Uterus (tissue), 4 donors: ENCODE results near the gene ARHGAP36. TPM values are rescaled to one million over a fixed set of nuclear protein-coding genes. Genes with fewer than 3 reads are reported as not detected.

Experiments used
- DNase-seq, 2 donors: peaks; one replicate each; pipeline ENCODE4 v3.0.0-alpha.2; 2019 to 2020
- H3K27ac ChIP-seq, 2 donors: fragments of 200-600 bp; sonication (generic); 1 replicate in 1 of 2; 2 replicates in 1 of 2; pipeline ENCODE4 v1.5.1; 2016 to 2018
- H3K27me3 ChIP-seq, 2 donors: fragments of 200-600 bp; sonication (generic); one replicate each; pipeline ENCODE4 v1.5.1; 2018 to 2019; ENCODE audit warnings: control low read depth in 1 of 2
- H3K36me3 ChIP-seq, 2 donors: fragments of 200-600 bp; sonication (generic); one replicate each; pipeline ENCODE4 v1.5.1; 2019; ENCODE audit warnings: control low read depth in 1 of 2
- H3K4me1 ChIP-seq, 2 donors: fragments of 200-600 bp; sonication (generic); one replicate each; pipeline ENCODE4 v1.5.1; 2018 to 2019; ENCODE audit warnings: control low read depth in 1 of 2
- H3K4me3 ChIP-seq, 2 donors: fragments of 200-600 bp; sonication (generic); 1 replicate in 1 of 2; 2 replicates in 1 of 2; pipeline ENCODE4 v1.5.1; 2018 to 2019; ENCODE audit warnings: mild to moderate bottlenecking in 1 of 2
- H3K9me3 ChIP-seq, 2 donors: fragments of 200-600 bp; sonication (generic); one replicate each; pipeline ENCODE4 v1.5.1; 2019; ENCODE audit warnings: control low read depth in 1 of 2
- CTCF ChIP-seq, 4 experiments: fragments of 200-600 bp in 2 of 4; fragments of 450-650 bp in 2 of 4; sonication (generic) in 2 of 4; IDR thresholded peaks; one replicate each; pipeline ENCODE4 v1.5.1; 2016 to 2019; ENCODE audit warnings: antibody characterized with exemption in 4 of 4, mild to moderate bottlenecking in 2 of 4, moderate library complexity in 1 of 4
- POLR2A ChIP-seq, 2 donors: fragments of 450-650 bp; IDR thresholded peaks; one replicate each; pipeline ENCODE4 v1.6.1; 2016; ENCODE audit warnings: antibody characterized with exemption in 2 of 2, mild to moderate bottlenecking in 1 of 2, moderate library complexity in 1 of 2
- intact Hi-C: fragments of 100-400 bp; cut with DNase I; formaldehyde crosslinking; loops from one replicate; pipeline ENCODE4 v1.15.1; 2023; ENCODE audit warnings: low total_unique reads
- total RNA-seq, 4 donors: library from RNA; depleted of rRNA in 3 of 4; stranded (reverse); fragments of >200 nt in 3 of 4; gene quantifications; one replicate each; pipeline versions ENCODE4 v1.1.0 to v1.2.4, GENCODE V29; 2014 to 2023
- donor health status: DM: yes; HTN: yes; CAD: no.

The ARHGAP36 gene
- total RNA-seq, 4 donors from 2014 or later, result 0.55 TPM; not detected in 3

GRCh38 chrX:131040781-131041180 lies 17.4 kb upstream of the ARHGAP36 start:
- Histone ChIP-seq H3K4me1 (no peaks in the 10 kb centered on the region), H3K36me3 (no peaks in the 10 kb centered on the region), H3K27ac (no peak overlapping the region), H3K9me3 (no peaks in the 10 kb centered on the region), H3K4me3 (no peak overlapping the region), H3K27me3 (peaks cover 0 to 2% of the 10 kb centered on the region in 2 donors)
- TF ChIP-seq CTCF (IDR thresholded peaks at IDR 0.05), result no peak
- no peak for TF ChIP-seq POLR2A (IDR thresholded peaks at IDR 0.05)
- intact Hi-C loops, result no loop called here
- DNase-seq, result no peak

- H3K4me3 ChIP-seq, result no peak overlapping the region
- no peaks in the 10 kb centered on the region for H3K4me1 ChIP-seq
- no peaks in the 10 kb centered on the region for H3K36me3 ChIP-seq
- TF ChIP-seq POLR2A (IDR thresholded peaks at IDR 0.05), result no peak
- TF ChIP-seq CTCF (IDR thresholded peaks at IDR 0.05), result no peak
- intact Hi-C loops, result no loop called here
- peaks cover 0 to 2% of the 10 kb centered on the region in 2 donors for H3K27me3 ChIP-seq
- DNase-seq, result no peak
- H3K27ac ChIP-seq, result no peak overlapping the region
- no peaks in the 10 kb centered on the region for H3K9me3 ChIP-seq
These were observed 16.5 kb upstream of the ARHGAP36 start for GRCh38 chrX:131041667-131042066.

GRCh38 chrX:131045726-131046125 lies 12.4 kb upstream of the ARHGAP36 start:
- intact Hi-C loops, result no loop called here
- no peak overlapping the region for H3K4me3 ChIP-seq
- no peaks in the 10 kb centered on the region for H3K36me3 ChIP-seq
- H3K9me3 ChIP-seq, result no peaks in the 10 kb centered on the region
- DNase-seq, result no peak
- H3K4me1 ChIP-seq, result no peaks in the 10 kb centered on the region
- TF ChIP-seq CTCF (IDR thresholded peaks at IDR 0.05) (no peak), POLR2A (IDR thresholded peaks at IDR 0.05) (no peak)
- H3K27me3 ChIP-seq, result peaks cover 0 to 2% of the 10 kb centered on the region in 2 donors
- H3K27ac ChIP-seq, result no peak overlapping the region

GRCh38 chrX:131046596-131046995 lies 11.6 kb upstream of the ARHGAP36 start:
- intact Hi-C loops, result no loop called here
- H3K27me3 ChIP-seq, result no peaks in the 10 kb centered on the region
- H3K4me3 ChIP-seq, result no peak overlapping the region
- TF ChIP-seq POLR2A (IDR thresholded peaks at IDR 0.05) (no peak), CTCF (IDR thresholded peaks at IDR 0.05) (no peak)
- DNase-seq, result no peak
- no peaks in the 10 kb centered on the region for H3K9me3 ChIP-seq
- no peak overlapping the region for H3K27ac ChIP-seq
- H3K4me1 ChIP-seq, result no peaks in the 10 kb centered on the region
- H3K36me3 ChIP-seq, result no peaks in the 10 kb centered on the region

- TF ChIP-seq CTCF (IDR thresholded peaks at IDR 0.05) (no peak), POLR2A (IDR thresholded peaks at IDR 0.05) (no peak)
- H3K4me1 ChIP-seq, result no peaks in the 10 kb centered on the region
- H3K4me3 ChIP-seq, result no peak overlapping the region
- intact Hi-C loops, result no loop called here
- no peak for DNase-seq
- H3K36me3 ChIP-seq, result no peaks in the 10 kb centered on the region
- H3K27ac ChIP-seq, result no peak overlapping the region
- no peaks in the 10 kb centered on the region for H3K27me3 ChIP-seq
- no peaks in the 10 kb centered on the region for H3K9me3 ChIP-seq
These were observed 11.0 kb upstream of the ARHGAP36 start for GRCh38 chrX:131047180-131047579.
